ENCODE results near the gene MZB1. TPM values are rescaled to one million over a fixed set of nuclear protein-coding genes. Genes with fewer than 3 reads are reported as not detected.

Gene MZB1
- total and polyA plus RNA-seq, 2 of the 8 experiments (the other 6 are each of a cell fraction or from before 2014, with no cell fraction given), result 0.39 to 0.47 TPM

- TF ChIP-seq, protein P1, sequence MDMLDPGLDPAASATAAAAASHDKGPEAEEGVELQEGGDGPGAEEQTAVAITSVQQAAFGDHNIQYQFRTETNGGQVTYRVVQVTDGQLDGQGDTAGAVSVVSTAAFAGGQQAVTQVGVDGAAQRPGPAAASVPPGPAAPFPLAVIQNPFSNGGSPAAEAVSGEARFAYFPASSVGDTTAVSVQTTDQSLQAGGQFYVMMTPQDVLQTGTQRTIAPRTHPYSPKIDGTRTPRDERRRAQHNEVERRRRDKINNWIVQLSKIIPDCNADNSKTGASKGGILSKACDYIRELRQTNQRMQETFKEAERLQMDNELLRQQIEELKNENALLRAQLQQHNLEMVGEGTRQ (IDR thresholded peaks at IDR 0.05; ENCODE audit: low read length), result no peak
- TF ChIP-seq RAD21 (IDR thresholded peaks at IDR 0.05 in 1 of 2, conservative IDR thresholded peaks at IDR 0.05 in 1 of 2; ENCODE audit: low read depth in 2 of 2, low read length in 2 of 2) (no peak), PHF8 (conservative IDR thresholded peaks at IDR 0.05; ENCODE audit: low read depth, low read length) (no peak)
These were observed 9.9 kb downstream of the MZB1 start (continued) for GRCh38 chr5:139379626-139380449.
